HG03103 (cell line): ENCODE data around the gene SERPING1.

Experiments
- ATAC-seq: cut with Tn5 transposase; IDR thresholded peaks from one replicate; pipeline ENCODE4 v1.9.1; 2021; ENCODE audit warnings: low read depth; ENCODE audit not compliant: unreplicated experiment

SERPING1 gene

DNA sequence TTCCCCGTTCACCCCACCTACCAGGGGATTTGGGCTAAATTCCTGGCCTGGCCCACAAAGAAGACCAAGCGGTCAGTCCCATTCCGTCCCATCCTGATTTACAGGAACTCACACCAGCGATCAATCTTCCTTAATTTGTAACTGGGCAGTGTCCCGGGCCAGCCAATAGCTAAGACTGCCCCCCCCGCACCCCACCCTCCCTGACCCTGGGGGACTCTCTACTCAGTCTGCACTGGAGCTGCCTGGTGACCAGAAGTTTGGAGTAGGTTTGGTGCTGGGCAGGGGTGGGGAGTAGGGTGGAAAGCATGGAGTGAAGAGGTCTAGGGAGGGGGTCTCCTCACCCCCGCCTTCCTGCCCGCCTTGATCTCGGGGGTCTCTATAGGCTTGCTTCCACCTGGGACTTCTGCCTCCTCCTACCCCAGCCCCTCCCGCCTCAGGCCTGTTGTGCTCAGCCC is at the start of gene SERPING1:
SERPING1 (plus strand) TSS at position 225 of the 455 bp plus-strand sequence. CDS start 586 bp downstream, outside the sequence.
- ATAC-seq: no peak

DNA sequence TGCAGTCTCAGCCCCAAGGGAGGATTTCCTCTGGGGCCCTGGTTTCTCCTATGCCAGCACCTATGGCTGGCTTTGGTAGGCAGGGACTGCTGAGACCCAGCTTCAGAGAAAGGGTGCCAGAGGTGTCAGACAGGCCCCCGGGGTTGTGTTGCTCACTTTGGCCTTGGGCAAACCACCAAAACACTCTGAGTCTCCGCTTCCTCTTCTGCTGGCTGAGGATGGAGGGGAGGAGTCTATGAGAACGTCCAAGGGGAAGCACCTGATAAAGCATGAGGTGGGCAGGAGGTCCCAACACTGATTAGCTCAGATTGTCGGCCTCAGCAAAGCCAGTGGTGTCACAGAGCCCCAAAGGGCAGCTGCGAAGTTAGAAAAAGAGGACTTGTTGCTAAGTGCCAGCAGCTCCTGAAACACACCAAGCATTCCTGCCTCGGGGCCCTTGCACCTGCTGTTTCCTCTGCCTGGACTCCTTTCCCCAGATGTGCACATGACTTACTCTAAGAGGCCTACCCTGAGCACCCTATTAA is 49.6 kb upstream of the SERPING1 start:
- ATAC-seq: peak; percentile 88

DNA sequence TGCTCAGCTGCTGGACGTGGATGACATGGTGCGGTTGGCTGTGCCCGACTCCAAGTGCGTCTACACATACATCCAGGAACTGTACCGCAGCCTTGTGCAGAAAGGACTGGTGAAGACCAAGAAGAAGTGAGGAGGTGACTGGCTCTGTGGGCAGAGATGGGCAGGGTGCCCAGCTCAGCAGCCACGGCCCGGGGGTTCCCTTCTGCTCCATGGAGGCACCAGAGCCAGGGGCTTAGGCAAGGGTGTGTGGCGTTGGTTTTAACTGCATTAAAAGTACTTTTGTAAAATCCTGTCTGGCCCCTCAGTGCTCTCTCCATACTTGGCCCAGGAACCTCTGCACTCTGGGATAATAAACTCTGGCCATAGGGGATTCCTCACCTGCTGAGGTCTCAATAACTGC is 47.5 kb upstream of the SERPING1 start:
- ATAC-seq: no peak

DNA sequence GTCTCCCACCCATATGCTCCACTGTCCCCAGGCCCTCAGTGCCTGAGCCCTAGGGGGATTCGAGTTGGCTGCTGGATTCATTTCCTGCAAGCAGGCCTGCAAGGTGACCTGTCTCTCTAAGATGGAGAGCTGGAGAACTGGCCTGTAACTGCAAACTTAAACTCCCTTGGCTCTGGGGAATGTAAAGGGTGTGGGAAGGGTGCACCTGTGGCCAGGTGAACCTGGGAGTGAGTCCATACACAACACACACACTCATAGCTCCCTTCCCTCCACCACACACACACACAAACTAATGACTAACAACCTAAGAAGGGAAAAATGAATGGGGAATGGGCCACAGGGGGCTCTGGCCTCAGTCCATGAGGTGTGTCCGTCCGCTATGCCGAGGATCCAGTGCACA is 45.5 kb upstream of the SERPING1 start:
- ATAC-seq: no peak

DNA sequence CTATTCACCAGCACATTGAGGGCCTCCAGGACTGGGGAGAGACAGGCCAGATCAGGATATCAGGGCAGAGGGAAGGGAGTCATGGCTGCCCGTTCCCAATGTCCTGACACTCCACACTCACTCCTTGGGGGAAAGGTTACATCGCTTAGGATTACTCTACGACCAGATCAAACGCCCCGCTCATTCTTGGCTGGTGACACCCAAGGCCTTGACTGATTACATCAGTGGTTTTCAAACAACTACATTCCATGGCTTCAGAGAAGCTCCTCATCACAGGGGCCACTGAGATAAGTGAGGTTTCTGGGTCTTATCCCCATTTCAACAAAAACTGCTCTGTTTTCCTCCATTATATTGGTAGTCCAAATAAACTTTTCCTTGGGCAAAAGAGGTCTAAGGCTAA is 45.0 kb upstream of the SERPING1 start:
- no peak for ATAC-seq

DNA sequence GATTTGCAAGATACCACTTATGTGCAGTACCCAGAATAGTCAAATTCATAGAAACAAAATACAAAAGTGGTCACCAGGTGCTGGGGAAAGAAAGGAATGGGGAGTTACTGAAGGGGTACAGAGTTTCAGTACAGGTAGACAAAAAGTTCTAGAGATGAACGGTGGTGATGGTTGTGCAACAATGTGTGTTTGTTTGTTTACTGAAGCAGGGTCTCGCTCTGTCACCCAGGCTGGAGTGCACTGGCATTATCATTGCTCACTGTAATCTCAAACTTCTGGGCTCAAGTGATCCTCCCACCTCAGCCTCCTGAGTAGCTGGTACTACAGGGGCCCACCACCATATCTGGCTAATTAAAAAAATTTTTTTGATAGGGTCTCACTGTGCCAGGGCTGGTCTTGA is 42.1 kb upstream of the SERPING1 start:
- no peak for ATAC-seq

DNA sequence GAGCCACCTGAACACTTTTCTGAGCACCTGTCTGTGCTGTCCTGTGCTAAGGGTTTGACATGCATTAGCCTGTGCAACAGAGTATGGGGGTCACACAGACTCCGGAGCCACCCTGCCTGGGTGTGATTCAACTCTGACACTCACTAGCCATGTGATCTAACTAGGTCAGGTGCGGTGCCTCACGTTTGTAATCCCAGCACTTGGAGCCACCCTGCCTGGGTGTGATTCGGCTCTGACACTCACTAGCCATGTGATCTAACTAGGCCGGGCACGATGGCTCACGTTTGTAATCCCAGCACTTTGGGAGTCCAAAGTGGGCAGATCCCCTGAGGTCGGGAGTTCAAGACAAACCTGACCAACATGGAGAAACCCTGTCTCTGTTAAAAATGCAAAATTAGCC is 41.4 kb upstream of the SERPING1 start:
- ATAC-seq: no peak

DNA sequence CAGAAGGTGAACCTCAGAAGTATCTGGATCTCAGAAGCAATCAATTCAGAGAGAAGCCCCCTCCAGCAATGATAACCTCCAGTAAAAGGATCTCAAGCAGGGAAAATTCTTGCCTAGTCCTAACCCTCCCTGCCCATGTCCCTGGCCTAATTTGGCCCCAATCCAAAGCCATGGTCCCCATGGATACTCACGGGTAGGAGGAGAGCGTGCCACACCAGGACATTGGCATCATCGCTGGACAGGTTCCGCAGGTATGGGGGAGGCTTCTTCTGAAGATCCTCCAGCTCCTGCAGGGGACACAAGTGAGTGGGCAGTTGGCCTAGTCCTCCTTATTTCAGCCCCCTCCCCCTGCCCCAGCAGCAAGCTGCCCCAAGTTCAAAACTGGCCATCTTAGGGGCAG is 37.3 kb upstream of the SERPING1 start:
- ATAC-seq: no peak

DNA sequence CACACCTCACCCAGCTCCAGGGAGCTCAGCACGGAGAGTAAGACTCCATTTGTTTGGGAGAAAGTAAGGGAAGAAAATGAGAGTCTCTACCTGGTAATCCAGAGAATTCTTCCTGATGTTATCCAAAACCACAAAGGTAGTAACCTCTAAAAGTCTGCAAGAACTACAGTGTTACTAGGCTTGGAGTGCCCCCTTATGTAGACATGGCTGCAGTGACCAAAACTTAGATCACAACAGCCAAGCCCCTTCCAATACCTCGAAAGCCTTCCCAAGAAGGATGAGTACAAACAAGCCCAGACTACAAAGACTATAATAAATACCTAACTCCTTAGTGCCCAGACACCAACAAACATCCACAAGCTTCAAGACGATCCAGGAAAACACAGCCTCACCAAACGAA is 34.9 kb upstream of the SERPING1 start:
- no peak for ATAC-seq

DNA sequence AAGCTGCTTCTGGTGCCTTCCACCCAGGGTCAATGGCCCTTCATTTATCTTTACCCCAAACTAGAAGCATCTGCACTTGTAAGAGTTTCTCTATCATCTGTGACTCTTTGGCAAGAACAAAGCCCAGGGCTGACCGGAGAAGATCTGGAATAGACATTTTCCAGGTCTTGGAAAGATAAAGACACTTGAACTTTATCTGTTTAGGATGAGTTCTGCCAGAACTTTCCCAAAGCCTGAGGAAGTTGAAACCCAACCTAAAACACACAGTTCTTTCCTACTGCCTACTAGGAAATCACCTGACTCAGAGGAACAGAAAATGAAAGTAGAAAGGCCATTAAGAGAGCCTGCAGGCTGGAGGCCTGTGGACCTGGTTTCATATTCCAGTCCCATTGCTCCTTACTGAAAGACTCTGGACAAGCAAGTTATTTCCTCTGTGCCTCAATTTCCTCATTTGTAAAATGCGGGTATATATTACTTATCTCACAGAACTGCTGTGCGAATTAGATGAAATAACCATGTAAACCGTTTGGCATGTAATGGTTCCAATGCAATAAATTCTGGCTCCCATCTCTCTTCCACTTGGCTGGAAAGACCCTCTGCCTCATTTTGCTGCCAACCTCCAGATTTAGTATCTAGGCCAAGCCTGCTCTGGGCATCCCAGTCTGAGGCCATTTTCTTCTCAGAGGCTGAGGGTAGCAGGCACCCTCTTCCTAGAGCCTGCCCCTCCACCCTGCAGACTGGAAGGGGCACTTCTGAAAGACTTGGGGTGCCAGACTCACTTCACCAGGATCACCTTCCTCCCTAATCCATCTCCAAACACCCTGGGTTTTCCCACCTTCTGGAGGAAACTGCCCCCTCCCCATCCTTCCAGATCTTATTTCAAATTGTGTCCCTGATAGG is 31.2 kb upstream of the SERPING1 start:
- peak; percentile 60 for ATAC-seq

DNA sequence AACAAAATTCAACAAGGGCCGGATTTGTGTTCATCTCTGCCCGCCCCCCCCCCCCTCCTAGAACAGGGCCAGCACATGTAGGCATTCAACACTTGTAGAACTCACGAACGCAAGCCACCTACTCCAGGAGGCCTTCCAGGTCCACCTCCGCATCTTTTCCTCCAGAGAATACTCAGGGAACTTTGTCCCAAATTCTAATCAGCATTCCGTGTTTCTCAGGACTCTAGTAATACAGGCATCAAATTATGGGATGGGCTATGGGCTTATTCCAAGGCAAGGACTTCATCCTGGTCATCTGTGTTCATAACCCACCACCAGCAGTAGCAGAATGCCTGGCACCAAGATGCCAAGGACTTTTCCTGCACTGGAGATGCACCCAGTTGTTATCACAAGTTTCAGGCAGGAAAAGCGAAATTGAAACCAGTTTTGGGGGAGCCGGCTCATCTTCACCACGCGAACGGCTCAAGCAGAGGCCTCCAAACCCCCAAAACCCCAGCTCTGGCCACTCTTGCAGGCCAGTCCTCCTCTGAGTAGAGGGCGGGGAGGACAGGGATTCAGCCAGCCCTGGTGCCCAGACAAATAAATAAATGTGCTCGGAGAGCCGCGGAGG is 30.5 kb upstream of the SERPING1 start:
- ATAC-seq: no peak

DNA sequence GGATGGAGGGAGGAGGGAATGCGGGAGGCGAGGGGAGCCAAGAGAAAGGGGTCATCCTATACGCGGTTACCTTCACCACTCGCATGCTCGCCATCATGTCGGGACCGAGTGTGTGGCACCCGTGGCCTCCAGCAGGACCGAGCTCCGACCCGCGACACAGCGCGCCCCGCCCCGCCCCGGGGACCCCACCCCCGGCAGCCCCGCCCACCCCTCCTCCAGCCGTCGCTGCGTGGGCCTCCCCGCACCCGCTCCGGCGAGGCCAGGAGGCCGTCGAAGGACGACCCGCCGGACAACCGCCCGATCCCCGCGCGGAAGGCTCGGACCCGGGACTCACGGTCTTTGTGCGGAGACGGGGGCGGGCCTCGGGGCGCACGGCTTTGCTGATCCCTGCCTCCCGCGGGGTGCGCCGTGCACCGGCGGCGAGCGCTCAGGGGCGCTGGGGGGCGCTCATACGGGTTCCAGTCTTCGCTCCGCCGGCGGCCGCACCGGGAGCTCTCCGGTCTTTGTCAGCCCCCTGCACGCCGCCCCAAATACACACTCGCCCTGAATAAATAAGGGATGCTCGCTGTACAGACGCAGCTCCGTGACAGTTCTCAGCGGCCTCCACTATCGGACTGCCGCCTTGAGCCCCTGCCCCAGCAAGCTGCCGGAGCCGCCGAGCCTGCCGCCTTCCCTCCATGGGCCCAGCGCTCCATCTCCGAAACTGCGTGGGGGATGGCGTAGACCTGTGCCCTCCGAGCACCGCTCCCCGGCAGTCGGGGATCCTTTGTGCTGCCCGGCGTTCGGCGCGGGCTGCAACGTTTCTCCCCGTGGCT is 29.8 kb upstream of the SERPING1 start, which contains the start of gene UBE2L6:
UBE2L6 (minus strand) TSS at position 158 of the 815 bp plus-strand sequence; CDS start at position 97, 61 bp downstream.
- peak; percentile 63 for ATAC-seq

DNA sequence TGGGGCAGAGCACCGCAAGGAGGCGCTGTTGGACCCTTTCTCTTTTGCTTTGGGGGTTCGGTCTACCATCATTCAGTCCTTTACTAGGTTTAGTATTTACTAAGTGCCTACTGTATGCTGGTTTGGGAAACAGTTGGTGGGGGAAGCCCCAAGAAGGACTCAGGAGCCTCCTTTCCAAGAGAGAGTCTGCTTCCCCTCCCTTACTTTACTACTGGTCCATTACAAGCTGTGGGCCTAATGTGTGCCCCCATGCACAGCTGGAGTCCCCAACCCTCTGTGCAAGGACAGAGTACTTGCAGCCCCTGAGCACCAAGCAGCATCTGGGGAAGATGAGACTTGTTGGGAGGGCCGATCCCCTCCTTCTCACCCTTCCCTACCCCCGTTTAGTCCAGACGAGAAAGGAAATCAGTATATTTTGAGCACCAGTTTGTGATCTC is 29.1 kb upstream of the SERPING1 start:
- peak; percentile 9 for ATAC-seq

DNA sequence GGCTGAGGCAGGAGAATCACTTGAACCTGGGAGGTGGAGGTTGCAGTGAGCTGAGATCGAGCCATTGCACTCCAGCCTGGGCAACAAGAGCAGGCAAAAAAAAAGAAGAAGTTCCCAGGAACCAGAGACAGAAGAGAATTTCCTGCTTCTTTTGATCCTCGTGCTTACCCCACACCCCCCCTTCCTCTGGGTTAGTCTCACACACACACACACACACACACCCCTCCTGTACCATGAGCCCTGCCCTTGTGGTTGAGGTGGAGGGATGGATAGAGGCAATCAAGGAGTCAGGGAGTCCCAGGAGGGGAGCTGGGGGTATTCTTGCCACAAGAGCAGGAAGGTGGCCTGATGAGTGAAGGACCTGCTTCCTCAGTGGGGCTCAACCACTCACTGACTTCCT is 25.9 kb upstream of the SERPING1 start:
- no peak for ATAC-seq

DNA sequence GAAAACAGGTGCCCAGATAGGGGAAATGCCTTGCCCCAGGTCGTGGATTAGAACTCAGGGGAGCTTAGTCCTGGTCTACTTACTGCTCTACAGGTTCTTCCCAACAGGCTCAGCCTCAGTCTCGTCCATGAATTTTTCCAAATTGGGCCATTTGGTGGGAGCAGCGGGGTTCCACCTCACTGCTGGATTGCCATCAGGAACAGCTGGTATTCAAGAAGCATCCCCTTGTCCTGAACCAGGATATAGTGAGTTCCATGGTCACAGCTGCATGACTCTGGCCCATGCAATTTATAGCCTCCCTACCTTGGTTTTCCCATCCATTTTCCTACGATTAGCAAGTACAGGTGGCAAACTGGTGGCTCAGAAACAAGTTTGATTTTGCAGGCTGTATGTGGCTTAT is 23.4 kb upstream of the SERPING1 start:
- ATAC-seq: no peak

DNA sequence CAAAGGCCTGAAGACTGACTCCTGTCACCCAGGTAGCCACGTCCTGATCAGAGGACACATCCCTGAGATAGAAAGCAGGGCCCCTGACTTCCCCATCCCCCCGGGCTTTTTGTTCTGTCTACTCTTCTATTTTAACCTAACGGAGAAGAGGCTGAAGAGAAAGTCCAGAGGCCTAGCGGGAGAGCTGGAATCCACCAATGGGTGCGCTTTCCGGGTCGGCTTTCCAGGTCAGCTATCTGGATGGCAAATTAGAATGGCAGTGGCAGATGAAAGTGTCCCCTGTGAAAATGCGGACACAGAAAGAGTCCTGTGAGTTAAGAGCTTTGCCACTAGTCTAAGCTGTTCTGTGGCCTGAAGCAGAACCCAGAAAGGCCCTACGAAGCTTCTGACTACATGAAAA is 13.1 kb upstream of the SERPING1 start:
- ATAC-seq: no peak

DNA sequence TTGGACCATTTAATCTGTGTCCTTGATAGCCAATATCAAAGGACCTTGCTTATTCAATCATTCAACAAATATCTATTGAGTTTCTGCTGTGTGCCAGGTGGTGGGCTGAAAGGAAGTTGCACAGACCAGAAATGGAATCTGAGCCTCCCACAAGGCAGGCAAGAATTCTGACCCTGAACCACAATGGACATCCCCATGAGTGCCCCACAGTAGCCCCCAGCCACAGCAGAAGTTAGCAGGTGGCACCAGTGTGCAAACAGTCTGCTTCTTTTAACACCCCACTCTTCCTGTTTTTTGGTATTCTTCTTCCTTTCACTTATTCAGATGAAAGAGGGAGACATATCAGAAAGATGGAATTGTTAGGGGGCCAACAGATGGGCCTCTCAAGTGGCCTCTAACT is 12.2 kb upstream of the SERPING1 start:
- ATAC-seq: no peak

DNA sequence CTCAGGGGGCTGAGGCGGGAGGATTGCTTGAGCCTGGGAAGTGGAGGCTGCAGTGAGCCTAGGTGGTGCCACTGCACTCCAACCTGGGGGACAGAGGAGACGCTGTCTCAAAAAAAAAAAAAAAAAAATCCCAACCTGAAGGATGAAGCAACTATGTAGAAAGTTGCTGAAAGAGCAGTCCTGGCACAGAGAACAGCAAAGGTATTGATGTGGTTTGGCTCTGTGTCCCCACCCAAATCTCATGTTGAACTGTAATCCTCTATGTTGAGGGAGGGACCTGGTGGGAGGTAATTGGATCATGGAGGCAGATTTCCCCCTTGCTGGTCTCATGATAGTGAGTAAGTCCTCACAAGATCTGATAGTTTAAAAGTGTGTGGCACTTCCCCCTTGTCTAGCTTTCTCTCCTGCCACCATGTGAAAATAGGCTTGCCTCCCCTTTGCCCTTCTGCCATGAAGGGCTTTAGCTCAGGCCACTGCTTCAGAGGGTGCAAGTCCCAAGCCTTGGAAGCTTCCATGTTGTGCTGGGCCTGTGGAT is 10.7 kb upstream of the SERPING1 start:
- ATAC-seq: no peak

DNA sequence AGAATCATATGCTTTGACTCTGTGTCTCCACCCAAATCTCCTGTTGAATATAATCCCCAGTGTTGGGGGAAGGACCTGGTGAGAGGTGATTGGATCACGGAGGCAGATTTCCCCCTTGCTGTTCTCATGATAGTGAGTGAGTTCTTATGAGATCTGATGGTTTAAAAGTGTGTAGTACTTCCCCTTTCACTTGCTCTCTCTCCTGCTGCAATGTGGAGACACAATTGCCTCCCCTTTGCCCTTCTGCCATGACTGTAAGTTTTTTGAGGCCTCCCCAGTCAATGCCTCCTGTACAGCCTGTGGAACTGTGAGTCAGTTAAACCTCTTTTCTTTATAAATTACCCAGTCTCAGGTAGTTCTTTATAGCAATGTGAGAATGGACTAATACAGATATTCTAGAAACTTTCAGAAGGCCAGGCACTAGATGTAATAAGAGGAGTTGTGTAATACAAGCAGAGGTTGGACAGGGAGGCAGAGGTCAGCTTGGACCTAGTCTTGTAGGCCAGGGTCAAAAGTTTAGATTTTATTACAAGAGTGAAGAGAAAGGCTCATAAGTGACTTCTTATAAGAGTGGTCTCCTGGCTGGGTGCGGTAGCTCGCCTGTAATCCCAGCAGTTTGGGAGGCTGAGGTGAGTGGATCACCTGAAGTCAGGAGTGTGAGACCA is 9.3 kb upstream of the SERPING1 start:
- ATAC-seq: no peak
